Testis (tissue), 2 donors: Measurements from ENCODE around the gene CYP2C9.

ENCODE experiments used
- CTCF ChIP-seq, 3 experiments: fragments of 450-650 bp in 2 of 3; fragments of 200-600 bp in 1 of 3; sonication (generic) in 1 of 3; IDR thresholded peaks; one replicate each; pipeline ENCODE4 v1.5.1; 2016 to 2019; ENCODE audit warnings: antibody characterized with exemption in 3 of 3, mild to moderate bottlenecking in 2 of 3, moderate library complexity in 1 of 3
- POLR2A ChIP-seq: fragments of 450-650 bp; IDR thresholded peaks from one replicate; pipeline ENCODE4 v1.6.1; 2017; ENCODE audit warnings: antibody characterized with exemption, mild to moderate bottlenecking, moderate library complexity

GRCh38 chr10:94963901-94964300, 25.4 kb downstream of the CYP2C9 start:
- TF ChIP-seq CTCF (IDR thresholded peaks at IDR 0.05) (peak in 1 of 3 experiments; percentile 39), POLR2A (no peak)
